Endodermal cell (in vitro differentiated cells): ENCODE data around the gene PREX1. TPM values are rescaled to one million over a fixed set of nuclear protein-coding genes. Genes with fewer than 3 reads are reported as not detected.
A peak's percentile ranks its signal among the peaks of the same experiment; 100 is the strongest.

Source experiments
- DNase-seq: peaks from one replicate; pipeline ENCODE4 v3.0.0-alpha.2; 2017
- H3K27ac ChIP-seq: 2 replicates; pipeline ENCODE4 v1.5.1; 2013; ENCODE audit warnings: mild to moderate bottlenecking, low read depth, low read length, moderate library complexity
- H3K27me3 ChIP-seq: 2 replicates; pipeline ENCODE4 v1.6.1; 2013; ENCODE audit warnings: mild to moderate bottlenecking, low read length, moderate library complexity; ENCODE audit not compliant: insufficient read depth, control insufficient read depth, poor library complexity, severe bottlenecking
- H3K36me3 ChIP-seq: 2 replicates; pipeline ENCODE4 v1.7.0; 2013; ENCODE audit warnings: mild to moderate bottlenecking, low read length, moderate library complexity; ENCODE audit not compliant: control insufficient read depth, insufficient read depth
- H3K4me1 ChIP-seq: one replicate; pipeline ENCODE4 v1.7.0; 2013; ENCODE audit warnings: low read length; ENCODE audit not compliant: control insufficient read depth, insufficient read depth
- H3K4me3 ChIP-seq: 2 replicates; pipeline ENCODE4 v1.5.1; 2013; ENCODE audit warnings: mild to moderate bottlenecking, low read length, moderate library complexity
- H3K9ac ChIP-seq: 2 replicates; pipeline ENCODE4 v1.6.1; 2013; ENCODE audit warnings: mild to moderate bottlenecking, low read length, moderate library complexity; ENCODE audit not compliant: poor library complexity, severe bottlenecking; ENCODE audit errors: extremely low read depth
- H3K9me3 ChIP-seq: 2 replicates; pipeline ENCODE4 v1.6.1; 2013; ENCODE audit warnings: mild to moderate bottlenecking, low read length, moderate library complexity; ENCODE audit not compliant: control insufficient read depth
- H3K27ac Mint-ChIP-seq: 2 replicates; pipeline ENCODE4 v1.8.0; 2020; ENCODE audit warnings: mixed read lengths
- H3K27me3 Mint-ChIP-seq: 2 replicates; pipeline ENCODE4 v1.8.0; 2021; ENCODE audit warnings: mild to moderate bottlenecking, mixed read lengths; ENCODE audit not compliant: insufficient read depth
- H3K36me3 Mint-ChIP-seq: 2 replicates; pipeline ENCODE4 v1.8.0; 2020; ENCODE audit warnings: low read depth, mixed read lengths
- H3K4me1 Mint-ChIP-seq: 2 replicates; pipeline ENCODE4 v1.8.0; 2020; ENCODE audit warnings: mixed read lengths
- H3K4me3 Mint-ChIP-seq: 2 replicates; pipeline ENCODE4 v1.8.0; 2020; ENCODE audit warnings: mild to moderate bottlenecking, moderate library complexity, mixed read lengths
- H3K9me3 Mint-ChIP-seq: 2 replicates; pipeline ENCODE4 v1.8.0; 2020; ENCODE audit warnings: mild to moderate bottlenecking, mixed read lengths
- CTCF ChIP-seq: fragments of 200-600 bp; sonication (generic); conservative IDR thresholded peaks from 2 replicates; pipeline ENCODE4 v1.5.0; 2021; ENCODE audit warnings: antibody characterized with exemption, mild to moderate bottlenecking
- WGBS, 2 experiments: methylation state at CpG; one replicate each; pipeline versions ENCODE4 v1.1.5 to v1.1.7; 2013; ENCODE audit warnings: missing lambda C conversion rate in 2 of 2, mixed read lengths in 1 of 2; ENCODE audit not compliant: insufficient coverage in 1 of 2, insufficient read length in 1 of 2; 5-methylcytosine and 5-hydroxymethylcytosine counted together
- total RNA-seq, 2 donors: library from RNA; stranded (reverse); fragmentation: NEBNext Ultra II Directional in 1 of 2; extraction: Animal tissue kit (Norgen Biotek cat#: 25700) in 1 of 2; gene quantifications; 2 replicates in 1 of 2; 3 replicates in 1 of 2; pipeline ENCODE4 v1.2.1, GENCODE V29; 2021

The PREX1 gene
- total RNA-seq, 2 donors from 2014 or later = 65.3 to 70.5 TPM

GRCh38 chr20:48839154-48839917 is 11.5 kb upstream of the PREX1 start:
- peaks cover 4% of the 10 kb centered on the region for H3K4me1 Mint-ChIP-seq
- no peaks in the 10 kb centered on the region for H3K9me3 Mint-ChIP-seq
- WGBS, 2 experiments = 85 to 88% methylated on average over 8 to 11 of the region's 11 CpGs
- H3K36me3 Mint-ChIP-seq = no peaks in the 10 kb centered on the region
- H3K36me3 ChIP-seq = no peaks in the 10 kb centered on the region
- H3K27me3 ChIP-seq = no peaks in the 10 kb centered on the region
- H3K9ac ChIP-seq = no peak overlapping the region
- H3K4me3 Mint-ChIP-seq = no peak overlapping the region
- TF ChIP-seq CTCF = no peak
- peak; percentile 71 for DNase-seq
- H3K4me3 ChIP-seq = no peak overlapping the region
- H3K27ac ChIP-seq = no peak overlapping the region
- peaks cover 56% of the 10 kb centered on the region for H3K27me3 Mint-ChIP-seq
- no peaks in the 10 kb centered on the region for H3K4me1 ChIP-seq
- H3K27ac Mint-ChIP-seq = no peak overlapping the region
- H3K9me3 ChIP-seq = no peaks in the 10 kb centered on the region

DNA sequence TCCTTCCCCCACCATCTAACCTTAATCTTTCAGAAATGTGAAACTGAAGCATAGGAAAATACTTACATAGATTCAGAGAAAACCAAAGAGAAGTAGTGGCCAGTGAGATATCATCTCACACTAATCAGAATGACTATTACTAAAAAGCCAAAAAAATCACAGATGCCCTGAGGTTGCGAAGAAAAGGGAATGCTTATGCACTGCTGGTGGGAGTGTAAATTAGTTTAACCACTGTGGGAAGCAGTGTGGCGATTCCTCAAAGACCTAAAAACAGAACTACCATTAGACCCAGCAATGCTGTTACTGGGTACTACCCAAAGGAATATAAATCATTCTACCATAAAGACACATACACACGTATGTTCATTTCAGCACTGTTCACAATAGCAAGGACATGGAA is 9.2 kb upstream of the PREX1 start:
- H3K4me1 Mint-ChIP-seq = peaks cover 6% of the 10 kb centered on the region
- H3K4me3 Mint-ChIP-seq = no peak overlapping the region
- H3K27ac Mint-ChIP-seq = no peak overlapping the region
- H3K4me1 ChIP-seq = no peaks in the 10 kb centered on the region
- H3K9ac ChIP-seq = no peak overlapping the region
- no peaks in the 10 kb centered on the region for H3K9me3 Mint-ChIP-seq
- 87 to 100% methylated on average over 1 to 3 of the region's 3 CpGs for whole genome bisulfite sequencing, 2 experiments
- H3K36me3 ChIP-seq = no peaks in the 10 kb centered on the region
- TF ChIP-seq CTCF = no peak
- H3K27ac ChIP-seq = no peak overlapping the region
- H3K4me3 ChIP-seq = no peak overlapping the region
- no peaks in the 10 kb centered on the region for H3K27me3 ChIP-seq
- peaks cover 65% of the 10 kb centered on the region for H3K27me3 Mint-ChIP-seq
- no peak for DNase-seq
- H3K36me3 Mint-ChIP-seq = no peaks in the 10 kb centered on the region
- no peaks in the 10 kb centered on the region for H3K9me3 ChIP-seq

GRCh38 chr20:48835390-48835789 is 7.6 kb upstream of the PREX1 start:
- Mint-ChIP-seq H3K4me3 (no peak overlapping the region), H3K4me1 (peaks cover 9% of the 10 kb centered on the region), H3K9me3 (no peaks in the 10 kb centered on the region), H3K27ac (no peak overlapping the region), H3K27me3 (peaks cover 69% of the 10 kb centered on the region), H3K36me3 (no peaks in the 10 kb centered on the region)
- Histone ChIP-seq H3K4me1 (peaks cover 5% of the 10 kb centered on the region), H3K4me3 (no peak overlapping the region), H3K27me3 (peaks cover 6% of the 10 kb centered on the region), H3K9ac (no peak overlapping the region), H3K9me3 (no peaks in the 10 kb centered on the region), H3K36me3 (no peaks in the 10 kb centered on the region), H3K27ac (no peak overlapping the region)
- WGBS, 2 experiments = 95 to 100% methylated on average over 2 of the region's 2 CpGs
- no peak for DNase-seq
- TF ChIP-seq CTCF = no peak
